CD14-positive monocyte (primary cell): ENCODE data around the gene WWTR1. TPM values are rescaled to one million over a fixed set of nuclear protein-coding genes. Genes with fewer than 3 reads are reported as not detected.

Source experiments
- DNase-seq, 3 donors: peaks; one replicate each; pipeline ENCODE4 v3.0.0-alpha.2; 2011 to 2022
- H2AFZ ChIP-seq: 2 replicates; pipeline ENCODE4 v1.6.0; 2012; ENCODE audit warnings: mild to moderate bottlenecking, low read depth, low read length, inconsistent platforms; ENCODE audit not compliant: insufficient read depth, poor library complexity, severe bottlenecking
- H3K27ac ChIP-seq, 2 donors: 1 replicate in 1 of 2; 2 replicates in 1 of 2; pipeline ENCODE4 v1.5.1; 2012 to 2013; ENCODE audit warnings: low read length in 2 of 2, control low read depth in 1 of 2, inconsistent platforms in 1 of 2, low read depth in 1 of 2, mild to moderate bottlenecking in 1 of 2
- H3K27me3 ChIP-seq, 2 donors: one replicate each; pipeline versions ENCODE4 v1.6.0 to v1.6.1; 2011 to 2013; ENCODE audit warnings: low read length in 2 of 2; ENCODE audit not compliant: control insufficient read depth in 2 of 2, insufficient read depth in 2 of 2
- H3K36me3 ChIP-seq, 2 donors: replicated peaks in 1 of 2; 1 replicate in 1 of 2; 2 replicates in 1 of 2; pipeline versions ENCODE4 v1.5.1 to v1.6.1; 2012 to 2013; ENCODE audit warnings: low read length in 2 of 2, control low read depth in 1 of 2, inconsistent platforms in 1 of 2, mild to moderate bottlenecking in 1 of 2; ENCODE audit not compliant: insufficient read depth in 2 of 2, control insufficient read depth in 1 of 2
- H3K4me1 ChIP-seq, 2 donors: 1 replicate in 1 of 2; 2 replicates in 1 of 2; pipeline versions ENCODE4 v1.5.1 to v1.6.1; 2012 to 2013; ENCODE audit warnings: low read length in 2 of 2, control low read depth in 1 of 2, inconsistent platforms in 1 of 2, mild to moderate bottlenecking in 1 of 2, moderate library complexity in 1 of 2; ENCODE audit not compliant: insufficient read depth in 2 of 2, control insufficient read depth in 1 of 2
- H3K4me2 ChIP-seq: replicated peaks from 2 replicates; pipeline ENCODE3; 2012; ENCODE audit warnings: low read length, moderate library complexity, mild to moderate bottlenecking; ENCODE audit not compliant: poor library complexity, severe bottlenecking; ENCODE audit errors: extremely low read depth
- H3K4me3 ChIP-seq, 3 experiments: fragments of 200-600 bp in 1 of 3; sonication (generic) in 1 of 3; replicated peaks in 1 of 3; 1 replicate in 2 of 3; 2 replicates in 1 of 3; pipeline ENCODE4 v1.5.1; 2011 to 2013; ENCODE audit warnings: low read length in 3 of 3, mild to moderate bottlenecking in 3 of 3, control low read depth in 2 of 3, low read depth in 2 of 3, inconsistent platforms in 1 of 3, moderate library complexity in 1 of 3
- H3K79me2 ChIP-seq: 2 replicates; pipeline ENCODE4 v1.6.0; 2012; ENCODE audit warnings: mild to moderate bottlenecking, control low read depth, inconsistent platforms, low read length, moderate library complexity; ENCODE audit not compliant: insufficient read depth
- H3K9ac ChIP-seq: 2 replicates; pipeline ENCODE4 v1.6.0; 2017; ENCODE audit warnings: low read length, mild to moderate bottlenecking; ENCODE audit not compliant: insufficient read depth, poor library complexity, severe bottlenecking
- H3K9me3 ChIP-seq, 2 donors: replicated peaks in 1 of 2; 1 replicate in 1 of 2; 2 replicates in 1 of 2; pipeline versions ENCODE4 v1.5.1 to v1.6.1; 2012 to 2013; ENCODE audit warnings: low read length in 2 of 2, control low read depth in 1 of 2; ENCODE audit not compliant: control insufficient read depth in 1 of 2, insufficient read depth in 1 of 2
- H4K20me1 ChIP-seq: 2 replicates; pipeline ENCODE4 v1.6.0; 2012; ENCODE audit warnings: mild to moderate bottlenecking, low read length, control low read depth, moderate library complexity; ENCODE audit not compliant: insufficient read depth
- H3K27ac Mint-ChIP-seq, 7 donors: one replicate each; pipeline ENCODE4 v1.8.0; 2020; ENCODE audit warnings: mild to moderate bottlenecking in 7 of 7, mixed read lengths in 7 of 7, moderate library complexity in 6 of 7, inconsistent platforms in 2 of 7
- H3K27me3 Mint-ChIP-seq, 3 donors: one replicate each; pipeline ENCODE4 v1.8.0; 2021 to 2022; ENCODE audit warnings: low read depth in 3 of 3, mild to moderate bottlenecking in 3 of 3, mixed read lengths in 3 of 3, moderate library complexity in 3 of 3, inconsistent platforms in 1 of 3
- H3K36me3 Mint-ChIP-seq, 2 donors: one replicate each; pipeline ENCODE4 v1.8.0; 2020; ENCODE audit warnings: mixed read lengths in 2 of 2, inconsistent platforms in 1 of 2, mild to moderate bottlenecking in 1 of 2
- H3K4me1 Mint-ChIP-seq: one replicate; pipeline ENCODE4 v1.8.0; 2020; ENCODE audit warnings: mild to moderate bottlenecking, mixed read lengths
- H3K4me3 Mint-ChIP-seq, 2 donors: one replicate each; pipeline ENCODE4 v1.8.0; 2020; ENCODE audit warnings: mild to moderate bottlenecking in 2 of 2, mixed read lengths in 2 of 2, moderate library complexity in 1 of 2
- H3K9me3 Mint-ChIP-seq, 7 donors: one replicate each; pipeline ENCODE4 v1.8.0; 2020 to 2022; ENCODE audit warnings: mixed read lengths in 7 of 7, mild to moderate bottlenecking in 6 of 7, moderate library complexity in 6 of 7, inconsistent platforms in 2 of 7
- WGBS: methylation state at CpG from one replicate; pipeline ENCODE4 v1.1.5; 2013; ENCODE audit warnings: missing lambda C conversion rate; ENCODE audit not compliant: insufficient coverage; 5-methylcytosine and 5-hydroxymethylcytosine counted together
- intact Hi-C, 2 donors: fragments of 100-400 bp; cut with micrococcal nuclease; formaldehyde crosslinking; loops; one replicate each; pipeline versions ENCODE4 v1.15.0 to v1.15.1; 2023
- polyA plus RNA-seq, 3 donors: library from polyadenylated mRNA; depleted of rRNA in 1 of 3; unstranded in 2 of 3; stranded (reverse) in 1 of 3; fragments of 300-500 nt in 2 of 3; fragments of >200 nt in 1 of 3; fragmentation: Illumina TruSeq in 2 of 3; gene quantifications; 1 replicate in 2 of 3; 2 replicates in 1 of 3; pipeline ENCODE4 v1.2.3, GENCODE V29; 2012 to 2021
- TF ChIP-seq, protein P1 (sequence below): fragments of 200-600 bp; IDR thresholded peaks from one replicate; pipeline ENCODE4 v1.8.0; 2022; ENCODE audit warnings: antibody characterized with exemption, mild to moderate bottlenecking

The WWTR1 gene
- polyA plus RNA-seq, 3 donors: not detected

GRCh38 chr3:149702691-149703441 is 45.0 kb upstream of the WWTR1 start:
- Histone ChIP-seq H3K4me2 (no peak overlapping the region), H3K36me3 (no peaks in the 10 kb centered on the region), H3K79me2 (no peaks in the 10 kb centered on the region), H2AFZ (no peak overlapping the region), H3K27me3 (peaks cover 3 to 8% of the 10 kb centered on the region in 2 donors), H3K4me1 (no peaks in the 10 kb centered on the region), H3K27ac (no peak overlapping the region), H3K4me3 (no peak overlapping the region), H4K20me1 (no peaks in the 10 kb centered on the region), H3K9me3 (peaks cover 12 to 15% of the 10 kb centered on the region in 2 donors), H3K9ac (no peak overlapping the region)
- Mint-ChIP-seq H3K9me3 (peaks cover 13 to 22% (median 20%) of the 10 kb centered on the region in 7 donors), H3K4me3 (no peak overlapping the region), H3K36me3 (no peaks in the 10 kb centered on the region), H3K27ac (no peak overlapping the region), H3K27me3 (peaks cover 11 to 21% (median 21%) of the 10 kb centered on the region in 3 donors), H3K4me1 (no peaks in the 10 kb centered on the region)
- TF ChIP-seq, protein P1, sequence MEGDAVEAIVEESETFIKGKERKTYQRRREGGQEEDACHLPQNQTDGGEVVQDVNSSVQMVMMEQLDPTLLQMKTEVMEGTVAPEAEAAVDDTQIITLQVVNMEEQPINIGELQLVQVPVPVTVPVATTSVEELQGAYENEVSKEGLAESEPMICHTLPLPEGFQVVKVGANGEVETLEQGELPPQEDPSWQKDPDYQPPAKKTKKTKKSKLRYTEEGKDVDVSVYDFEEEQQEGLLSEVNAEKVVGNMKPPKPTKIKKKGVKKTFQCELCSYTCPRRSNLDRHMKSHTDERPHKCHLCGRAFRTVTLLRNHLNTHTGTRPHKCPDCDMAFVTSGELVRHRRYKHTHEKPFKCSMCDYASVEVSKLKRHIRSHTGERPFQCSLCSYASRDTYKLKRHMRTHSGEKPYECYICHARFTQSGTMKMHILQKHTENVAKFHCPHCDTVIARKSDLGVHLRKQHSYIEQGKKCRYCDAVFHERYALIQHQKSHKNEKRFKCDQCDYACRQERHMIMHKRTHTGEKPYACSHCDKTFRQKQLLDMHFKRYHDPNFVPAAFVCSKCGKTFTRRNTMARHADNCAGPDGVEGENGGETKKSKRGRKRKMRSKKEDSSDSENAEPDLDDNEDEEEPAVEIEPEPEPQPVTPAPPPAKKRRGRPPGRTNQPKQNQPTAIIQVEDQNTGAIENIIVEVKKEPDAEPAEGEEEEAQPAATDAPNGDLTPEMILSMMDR: no peak
- intact Hi-C loops: no loop called here
- DNase-seq: no peak
- 90% methylated on average over 2 of the region's 4 CpGs for WGBS

GRCh38 chr3:149701977-149702350 is 44.1 kb upstream of the WWTR1 start:
- no peaks in the 10 kb centered on the region for H4K20me1 ChIP-seq
- no peak for DNase-seq
- H3K9me3 Mint-ChIP-seq: peaks cover 16 to 30% (median 28%) of the 10 kb centered on the region in 7 donors
- intact Hi-C loops: no loop called here
- no peaks in the 10 kb centered on the region for H3K4me1 Mint-ChIP-seq
- no peaks in the 10 kb centered on the region for H3K36me3 Mint-ChIP-seq
- H3K4me3 ChIP-seq: no peak overlapping the region
- H3K27ac Mint-ChIP-seq: no peak overlapping the region
- peaks cover 3 to 8% of the 10 kb centered on the region in 2 donors for H3K27me3 ChIP-seq
- no peak overlapping the region for H3K9ac ChIP-seq
- no peaks in the 10 kb centered on the region for H3K36me3 ChIP-seq
- H3K4me3 Mint-ChIP-seq: no peak overlapping the region
- peaks cover 18 to 20% of the 10 kb centered on the region in 2 donors for H3K9me3 ChIP-seq
- no peaks in the 10 kb centered on the region for H3K79me2 ChIP-seq
- no peaks in the 10 kb centered on the region for H3K4me1 ChIP-seq
- H3K4me2 ChIP-seq: no peak overlapping the region
- WGBS: no CpG with 5 or more reads among the region's 1 CpG
- H3K27ac ChIP-seq: no peak overlapping the region
- peaks cover 8 to 17% (median 15%) of the 10 kb centered on the region in 3 donors for H3K27me3 Mint-ChIP-seq
- TF ChIP-seq, protein P1: no peak
- H2AFZ ChIP-seq: no peak overlapping the region
